ENCODE results near the gene NMBR.

GRCh38 chr6:142031035-142031434 is 115.9 kb downstream of the NMBR start:
- TF ChIP-seq POLR2A (IDR thresholded peaks at IDR 0.05; ENCODE audit: low read depth, low read length) (no peak), TAF1 (IDR thresholded peaks at IDR 0.05; ENCODE audit: borderline replicate concordance, low read depth, low read length) (no peak)

All from GM12892 (cell line).